HAP-1 (cell line): ENCODE measurements around the gene MS4A2.

Source experiments
- DNase-seq, 2 experiments: peaks; one replicate each; pipeline ENCODE4 v3.0.0-alpha.2; 2016 to 2020; ENCODE audit warnings: low spot score in 2 of 2
- H3K27me3 ChIP-seq: fragments of 250-450 bp; sonication (Bioruptor Pico); 2 replicates; pipeline ENCODE4 v1.5.1; 2020; ENCODE audit warnings: low read depth, mild to moderate bottlenecking, moderate library complexity
- H3K36me3 ChIP-seq: fragments of 250-450 bp; sonication (Bioruptor Pico); replicated peaks from 2 replicates; pipeline ENCODE4 v1.5.1; 2020; ENCODE audit warnings: mild to moderate bottlenecking
- H3K4me1 ChIP-seq: fragments of 250-450 bp; sonication (Bioruptor Pico); 2 replicates; pipeline ENCODE4 v1.5.1; 2020; ENCODE audit warnings: mild to moderate bottlenecking
- H3K4me3 ChIP-seq: fragments of 250-450 bp; sonication (Bioruptor Pico); 2 replicates; pipeline ENCODE4 v1.5.1; 2020; ENCODE audit warnings: mild to moderate bottlenecking, moderate library complexity
- H3K9me3 ChIP-seq: fragments of 250-450 bp; sonication (Bioruptor Pico); 2 replicates; pipeline ENCODE4 v1.5.1; 2020; ENCODE audit warnings: mild to moderate bottlenecking, moderate library complexity
- in situ Hi-C: fragments of 300-500 bp; cut with MboI; formaldehyde crosslinking; loops from 3 replicates; pipeline ENCODE4 v1.14.3; 2020; ENCODE audit warnings: low sequenced_read_pairs, inconsistent platforms, mixed read lengths

MS4A2 gene

DNA sequence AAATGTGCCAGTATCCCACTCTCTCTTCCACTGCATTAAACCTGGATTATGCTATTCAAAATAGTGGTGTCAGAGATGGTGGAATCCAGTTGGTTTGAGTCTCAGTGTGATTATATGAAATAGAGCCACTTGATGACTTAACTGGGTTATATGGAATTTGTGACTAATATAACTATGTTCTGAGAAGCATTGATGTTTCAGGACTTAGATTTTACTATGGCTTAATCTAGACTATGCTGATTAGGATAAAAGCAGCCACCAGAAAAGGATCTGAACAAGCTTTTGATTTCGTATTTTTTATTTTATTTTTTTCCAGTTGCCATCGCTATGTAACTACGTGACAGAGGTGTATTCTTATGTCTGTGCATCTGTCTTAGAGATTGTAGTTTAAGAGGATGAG lies 55.3 kb downstream of the MS4A2 start:
- Histone ChIP-seq H3K27me3 (no peaks in the 10 kb centered on the region), H3K9me3 (no peaks in the 10 kb centered on the region), H3K4me1 (no peaks in the 10 kb centered on the region), H3K36me3 (no peaks in the 10 kb centered on the region), H3K4me3 (no peak overlapping the region)
- in situ Hi-C loops = no loop called here
- no peak for DNase-seq

DNA sequence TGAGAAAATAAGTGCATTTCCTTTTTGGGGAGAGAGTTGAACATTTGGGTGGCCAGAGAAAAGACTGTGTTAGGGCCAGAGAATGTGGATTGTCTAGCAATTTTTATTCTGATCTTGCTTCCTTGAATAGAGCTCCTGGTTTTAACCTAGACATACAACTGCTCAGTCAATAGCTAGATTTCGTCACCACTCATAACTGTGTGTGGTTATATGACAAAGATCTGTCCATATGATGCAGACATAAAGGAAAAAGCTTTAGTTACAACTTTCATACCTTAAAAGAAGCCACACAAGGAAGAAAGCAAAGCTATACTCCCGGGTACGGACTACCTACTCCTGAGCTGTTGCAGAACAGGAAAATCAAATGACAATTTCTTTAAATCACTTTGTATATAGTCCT lies 57.2 kb downstream of the MS4A2 start:
- in situ Hi-C loops = no loop called here
- DNase-seq = no peak
- Histone ChIP-seq H3K27me3 (no peaks in the 10 kb centered on the region), H3K36me3 (no peaks in the 10 kb centered on the region), H3K9me3 (no peaks in the 10 kb centered on the region), H3K4me1 (no peaks in the 10 kb centered on the region), H3K4me3 (no peak overlapping the region)
